ENCODE data around the gene PLB1.

PLB1 gene

DNA sequence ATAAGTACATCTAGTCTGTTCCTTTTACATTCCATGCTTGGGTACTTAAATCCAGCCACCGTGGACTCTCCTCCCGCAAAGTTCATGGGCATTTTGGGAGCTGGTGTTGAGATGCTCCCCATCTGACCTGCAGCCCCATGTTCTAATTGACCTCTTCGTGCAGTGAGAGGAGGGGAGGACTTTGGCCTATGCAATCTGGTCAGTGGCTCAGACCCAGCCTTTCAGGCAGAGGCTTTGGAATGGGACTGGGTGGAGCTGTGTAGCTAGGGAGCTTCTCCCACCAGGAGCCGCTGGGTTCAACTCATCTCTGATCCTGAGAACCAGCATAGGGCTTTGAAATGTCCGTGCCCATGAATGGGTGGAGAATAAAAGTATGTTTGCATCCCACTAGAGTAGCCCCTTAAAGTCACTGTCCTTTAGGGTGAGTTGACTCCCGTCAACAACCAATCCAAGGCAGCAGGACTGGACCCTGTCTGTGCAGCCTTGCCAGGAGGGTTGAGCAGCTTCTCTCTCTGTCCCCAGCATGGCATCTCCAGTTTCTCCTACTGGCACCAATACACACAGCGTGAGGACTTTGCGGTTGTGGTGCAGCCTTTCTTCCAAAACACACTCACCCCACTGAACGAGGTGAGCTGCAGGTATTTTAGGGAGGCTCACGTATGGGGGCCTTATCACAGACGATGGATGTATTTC is 135.8 kb downstream of the PLB1 start:
- H3K4me3 ChIP-seq (ENCODE audit: low read length), result no peak overlapping the region
- no peaks in the 10 kb centered on the region for H3K9me3 ChIP-seq (replicated peaks; ENCODE audit: low read length)
- no peaks in the 10 kb centered on the region for H3K27me3 ChIP-seq (ENCODE audit: control insufficient read depth, insufficient read depth, low read length)
- no peak overlapping the region for H3K4me2 ChIP-seq (ENCODE audit: low read length)
- no peaks in the 10 kb centered on the region for H3K36me3 ChIP-seq (ENCODE audit: insufficient read depth, low read length)
- no peak overlapping the region for H3K9ac ChIP-seq (ENCODE audit: low read depth, low read length)
- H3K4me1 ChIP-seq (ENCODE audit: control insufficient read depth, insufficient read depth, low read length), result peaks cover 49% of the 10 kb centered on the region

DNA sequence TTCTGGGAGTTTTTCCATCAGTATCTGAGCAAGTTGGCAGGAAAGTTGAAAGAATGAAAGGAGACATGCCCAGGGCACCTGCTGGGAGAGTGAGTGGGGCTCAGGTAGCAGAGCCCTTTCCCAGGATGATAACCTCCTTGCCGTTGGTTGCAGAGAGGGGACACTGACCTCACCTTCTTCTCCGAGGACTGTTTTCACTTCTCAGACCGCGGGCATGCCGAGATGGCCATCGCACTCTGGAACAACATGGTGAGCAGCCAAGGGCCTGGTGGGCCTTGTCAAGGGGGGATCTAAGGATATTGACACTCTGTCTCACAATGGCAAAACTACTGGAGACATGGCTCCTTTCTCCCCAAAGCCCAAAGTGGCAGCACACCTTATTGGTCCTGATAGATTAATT is 136.9 kb downstream of the PLB1 start:
- no peaks in the 10 kb centered on the region for H3K27me3 ChIP-seq (ENCODE audit: control insufficient read depth, insufficient read depth, low read length)
- no peaks in the 10 kb centered on the region for H3K36me3 ChIP-seq (ENCODE audit: insufficient read depth, low read length)
- H3K4me2 ChIP-seq (ENCODE audit: low read length), result no peak overlapping the region
- H3K9me3 ChIP-seq (replicated peaks; ENCODE audit: low read length), result no peaks in the 10 kb centered on the region
- H3K4me3 ChIP-seq (ENCODE audit: low read length), result no peak overlapping the region
- H3K4me1 ChIP-seq (ENCODE audit: control insufficient read depth, insufficient read depth, low read length), result peaks cover 47% of the 10 kb centered on the region
- no peak overlapping the region for H3K9ac ChIP-seq (ENCODE audit: low read depth, low read length)

DNA sequence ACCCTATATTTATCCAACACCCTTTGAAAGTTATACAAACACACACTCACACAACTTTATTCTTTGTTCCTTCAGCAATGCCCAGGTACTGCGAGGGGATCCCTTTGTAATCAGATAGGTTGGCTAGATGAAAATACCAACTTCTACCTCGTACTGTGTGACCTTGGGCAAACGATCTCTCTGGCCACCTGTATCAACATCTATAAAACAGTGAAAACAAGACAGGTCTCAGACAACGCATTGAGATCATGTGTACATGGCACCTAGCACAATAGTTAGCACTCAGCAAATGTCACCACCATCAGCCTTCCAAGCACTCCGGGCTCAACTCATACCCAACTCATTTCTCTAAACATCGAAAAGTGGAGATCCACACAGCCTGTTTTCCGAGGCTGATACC is 137.3 kb downstream of the PLB1 start:
- Histone ChIP-seq H3K27me3 (ENCODE audit: control insufficient read depth, insufficient read depth, low read length) (no peaks in the 10 kb centered on the region), H3K36me3 (ENCODE audit: insufficient read depth, low read length) (no peaks in the 10 kb centered on the region), H3K4me3 (ENCODE audit: low read length) (no peak overlapping the region), H3K9me3 (replicated peaks; ENCODE audit: low read length) (no peaks in the 10 kb centered on the region), H3K4me1 (ENCODE audit: control insufficient read depth, insufficient read depth, low read length) (peaks cover 47% of the 10 kb centered on the region), H3K4me2 (ENCODE audit: low read length) (peak overlapping the region; percentile 17), H3K9ac (ENCODE audit: low read depth, low read length) (peak overlapping the region; percentile 15)

DNA sequence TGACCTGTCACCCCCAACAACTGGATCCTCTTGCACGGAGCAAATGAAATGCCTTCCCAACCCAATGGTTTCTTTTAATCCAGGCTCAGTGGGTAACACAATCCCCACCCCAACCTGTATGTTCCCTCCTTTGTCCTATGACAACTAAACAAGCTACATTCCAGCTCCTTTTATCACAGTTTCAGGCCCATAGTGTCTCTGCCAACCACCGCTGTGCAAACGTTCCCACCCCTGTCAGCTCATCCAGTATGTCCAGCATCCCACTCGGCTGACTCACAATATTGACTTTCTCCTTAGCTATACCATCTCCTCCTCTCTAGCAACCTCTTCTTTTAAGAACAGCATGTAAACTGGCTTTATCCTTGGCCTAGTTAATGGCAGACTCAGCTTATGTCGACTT is 137.9 kb downstream of the PLB1 start:
- H3K9me3 ChIP-seq (replicated peaks; ENCODE audit: low read length), result no peaks in the 10 kb centered on the region
- H3K4me2 ChIP-seq (ENCODE audit: low read length), result peak overlapping the region; percentile 29
- H3K4me1 ChIP-seq (ENCODE audit: control insufficient read depth, insufficient read depth, low read length), result peaks cover 48% of the 10 kb centered on the region
- no peaks in the 10 kb centered on the region for H3K27me3 ChIP-seq (ENCODE audit: control insufficient read depth, insufficient read depth, low read length)
- H3K4me3 ChIP-seq (ENCODE audit: low read length), result no peak overlapping the region
- no peaks in the 10 kb centered on the region for H3K36me3 ChIP-seq (ENCODE audit: insufficient read depth, low read length)
- peak overlapping the region; percentile 43 for H3K9ac ChIP-seq (ENCODE audit: low read depth, low read length)

DNA sequence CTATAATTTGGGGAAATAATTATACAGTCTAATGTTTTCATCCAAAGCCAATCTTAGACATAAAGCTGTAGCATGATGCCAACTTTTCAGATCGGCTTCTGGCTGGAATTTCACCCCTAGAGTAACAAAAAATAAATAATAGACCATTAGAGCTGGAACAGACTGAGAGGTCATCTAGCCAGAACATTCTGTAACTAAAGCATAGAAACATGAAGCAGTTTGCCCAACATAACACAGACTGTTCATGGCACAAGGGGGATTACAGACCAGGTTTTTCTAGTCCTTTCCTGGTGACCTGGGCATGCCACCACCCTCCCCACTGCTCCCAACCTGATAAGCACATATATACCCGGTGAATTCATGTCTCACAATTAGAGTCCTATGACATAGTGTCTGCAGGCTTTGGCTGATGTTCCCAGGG is 139.3 kb downstream of the PLB1 start:
- Histone ChIP-seq H3K9ac (ENCODE audit: low read depth, low read length) (peak overlapping the region; percentile 43), H3K36me3 (ENCODE audit: insufficient read depth, low read length) (no peaks in the 10 kb centered on the region), H3K27me3 (ENCODE audit: control insufficient read depth, insufficient read depth, low read length) (no peaks in the 10 kb centered on the region), H3K4me3 (ENCODE audit: low read length) (no peak overlapping the region), H3K4me1 (ENCODE audit: control insufficient read depth, insufficient read depth, low read length) (peaks cover 48% of the 10 kb centered on the region), H3K4me2 (ENCODE audit: low read length) (peak overlapping the region; percentile 18), H3K9me3 (replicated peaks; ENCODE audit: low read length) (no peaks in the 10 kb centered on the region)

DNA sequence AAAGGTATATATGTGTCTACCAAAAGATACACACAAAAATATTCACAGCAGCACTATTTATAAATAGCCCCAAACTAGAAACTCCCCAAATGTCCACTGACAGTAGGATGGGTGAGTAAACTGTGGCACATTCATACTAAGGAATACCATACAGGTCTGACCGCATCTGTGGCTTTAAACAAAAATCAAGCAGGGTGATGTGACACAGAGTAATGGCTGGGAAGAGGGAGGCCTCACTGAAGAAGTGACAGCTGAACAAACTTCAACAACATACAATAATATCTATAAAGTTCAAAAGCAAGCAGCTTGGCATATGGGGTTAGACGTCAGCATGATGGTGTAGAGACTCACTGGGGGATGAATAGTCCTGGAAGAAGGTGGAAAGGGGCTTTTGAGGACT is 140.6 kb downstream of the PLB1 start:
- H3K9me3 ChIP-seq (replicated peaks; ENCODE audit: low read length), result no peaks in the 10 kb centered on the region
- peak overlapping the region; percentile 43 for H3K9ac ChIP-seq (ENCODE audit: low read depth, low read length)
- no peak overlapping the region for H3K4me2 ChIP-seq (ENCODE audit: low read length)
- no peaks in the 10 kb centered on the region for H3K36me3 ChIP-seq (ENCODE audit: insufficient read depth, low read length)
- H3K4me3 ChIP-seq (ENCODE audit: low read length), result no peak overlapping the region
- H3K4me1 ChIP-seq (ENCODE audit: control insufficient read depth, insufficient read depth, low read length), result peaks cover 48% of the 10 kb centered on the region
- H3K27me3 ChIP-seq (ENCODE audit: control insufficient read depth, insufficient read depth, low read length), result no peaks in the 10 kb centered on the region

DNA sequence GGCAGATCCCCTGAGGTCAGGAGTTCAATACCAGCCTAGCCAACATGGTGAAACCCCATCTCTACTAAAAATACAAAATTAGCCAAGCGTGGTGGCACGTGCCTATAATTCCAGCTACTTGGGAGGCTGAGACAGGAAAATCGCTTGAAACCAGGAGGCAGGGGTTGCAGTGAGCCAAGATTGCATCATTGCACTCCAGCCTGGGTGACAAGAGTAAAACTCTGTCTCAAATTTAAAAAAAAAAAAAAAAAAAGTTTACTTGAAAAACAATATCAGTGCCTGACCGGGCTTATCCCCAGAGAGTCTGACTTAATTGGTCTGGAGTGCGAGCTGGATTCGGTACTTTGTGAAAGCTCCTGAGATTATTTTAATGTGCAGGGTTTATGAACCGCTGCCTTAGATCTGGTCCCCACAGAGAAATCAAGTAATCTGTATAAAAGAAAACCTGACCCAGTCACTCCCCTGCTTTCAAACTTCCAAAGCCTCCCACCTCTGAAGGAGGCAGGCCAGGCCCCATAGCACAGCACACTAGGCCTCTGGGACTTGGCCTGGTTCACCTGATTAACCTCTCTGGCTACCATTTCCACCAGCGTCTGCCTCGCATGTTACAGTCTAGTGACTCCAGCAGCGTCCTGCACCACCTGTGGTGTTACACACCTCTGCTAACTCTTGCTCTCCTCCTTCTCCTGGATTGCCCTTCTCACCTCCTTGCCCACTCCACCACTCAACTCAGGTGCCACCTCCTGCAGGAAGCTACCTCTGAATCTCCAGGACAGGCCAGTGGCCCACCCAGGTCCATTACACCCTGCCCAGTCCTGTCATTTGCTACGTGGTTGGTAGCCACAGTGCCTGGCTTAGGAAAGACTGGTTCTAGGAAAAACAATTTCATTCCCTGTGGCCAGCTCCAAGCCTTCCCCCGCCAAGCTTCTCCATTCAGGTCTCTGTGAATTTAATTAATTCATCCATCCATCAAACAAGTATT is 141.5 kb downstream of the PLB1 start:
- H3K4me3 ChIP-seq (ENCODE audit: low read length), result no peak overlapping the region
- H3K36me3 ChIP-seq (ENCODE audit: insufficient read depth, low read length), result no peaks in the 10 kb centered on the region
- H3K4me2 ChIP-seq (ENCODE audit: low read length), result no peak overlapping the region

DNA sequence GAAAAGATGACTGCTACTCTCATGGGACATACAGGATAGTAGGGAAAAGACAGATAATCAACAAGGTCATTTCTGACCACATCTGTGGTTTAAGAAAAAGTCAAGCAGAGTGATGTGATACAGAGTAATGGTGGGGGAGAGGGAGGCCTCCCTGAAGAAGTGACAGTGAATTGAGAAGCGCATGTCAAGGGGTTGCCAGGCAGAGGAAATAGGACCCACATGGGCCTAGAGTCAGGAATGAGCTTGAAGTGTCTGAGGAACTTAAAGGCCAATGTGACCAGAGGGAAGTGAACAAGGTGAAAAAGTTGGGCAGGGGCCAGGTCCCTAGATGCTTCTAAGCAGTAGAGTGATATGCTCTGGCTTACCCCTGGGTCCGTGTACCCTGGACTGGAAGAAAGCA is 142.2 kb downstream of the PLB1 start:
- no peak overlapping the region for H3K9ac ChIP-seq (ENCODE audit: low read depth, low read length)
- no peaks in the 10 kb centered on the region for H3K27me3 ChIP-seq (ENCODE audit: control insufficient read depth, insufficient read depth, low read length)
- H3K4me1 ChIP-seq (ENCODE audit: control insufficient read depth, insufficient read depth, low read length), result peaks cover 48% of the 10 kb centered on the region
- H3K36me3 ChIP-seq (ENCODE audit: insufficient read depth, low read length), result no peaks in the 10 kb centered on the region
- no peaks in the 10 kb centered on the region for H3K9me3 ChIP-seq (replicated peaks; ENCODE audit: low read length)
- no peak overlapping the region for H3K4me2 ChIP-seq (ENCODE audit: low read length)
- no peak overlapping the region for H3K4me3 ChIP-seq (ENCODE audit: low read length)

More for the DNA sequence above, 141.5 kb downstream of the PLB1 start:
- no peaks in the 10 kb centered on the region for H3K9me3 ChIP-seq (replicated peaks; ENCODE audit: low read length)
- peak overlapping the region; percentile 46 for H3K9ac ChIP-seq (ENCODE audit: low read depth, low read length)
- no peaks in the 10 kb centered on the region for H3K27me3 ChIP-seq (ENCODE audit: control insufficient read depth, insufficient read depth, low read length)
- peaks cover 48% of the 10 kb centered on the region for H3K4me1 ChIP-seq (ENCODE audit: control insufficient read depth, insufficient read depth, low read length)

DNA sequence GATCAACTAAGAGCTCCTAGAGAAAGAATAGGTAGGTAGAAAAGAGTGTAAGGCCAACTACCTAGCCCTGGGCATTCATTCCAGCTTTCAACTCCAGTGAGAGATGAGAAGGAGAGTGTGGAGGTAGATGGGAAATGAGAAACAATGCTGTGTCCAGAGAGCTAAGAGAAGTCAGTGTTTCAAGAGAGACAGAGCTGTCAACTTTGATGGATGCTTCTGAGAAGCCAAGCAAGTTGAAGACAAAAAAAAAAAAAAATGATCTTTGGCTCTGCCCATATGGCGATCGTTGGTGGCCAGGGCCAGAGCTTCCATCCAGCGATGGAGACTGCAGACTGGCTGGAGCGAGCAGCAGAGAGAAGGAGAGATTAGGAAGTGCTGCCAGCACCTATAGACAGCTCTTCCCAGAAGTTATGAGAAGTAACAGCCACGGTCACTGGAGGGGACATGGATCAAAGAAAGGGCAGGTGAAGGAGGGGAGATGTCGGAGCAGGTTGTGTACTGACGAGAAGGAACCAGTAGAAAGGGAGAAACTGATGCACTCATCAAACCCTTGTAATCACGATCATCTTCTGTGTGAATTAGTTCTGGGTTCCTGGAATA is 143.3 kb downstream of the PLB1 start:
- no peak overlapping the region for H3K4me2 ChIP-seq (ENCODE audit: low read length)
- H3K9me3 ChIP-seq (replicated peaks; ENCODE audit: low read length), result no peaks in the 10 kb centered on the region
- H3K9ac ChIP-seq (ENCODE audit: low read depth, low read length), result no peak overlapping the region
- H3K36me3 ChIP-seq (ENCODE audit: insufficient read depth, low read length), result no peaks in the 10 kb centered on the region
- no peaks in the 10 kb centered on the region for H3K27me3 ChIP-seq (ENCODE audit: control insufficient read depth, insufficient read depth, low read length)
- H3K4me3 ChIP-seq (ENCODE audit: low read length), result no peak overlapping the region
- peaks cover 49% of the 10 kb centered on the region for H3K4me1 ChIP-seq (ENCODE audit: control insufficient read depth, insufficient read depth, low read length)

DNA sequence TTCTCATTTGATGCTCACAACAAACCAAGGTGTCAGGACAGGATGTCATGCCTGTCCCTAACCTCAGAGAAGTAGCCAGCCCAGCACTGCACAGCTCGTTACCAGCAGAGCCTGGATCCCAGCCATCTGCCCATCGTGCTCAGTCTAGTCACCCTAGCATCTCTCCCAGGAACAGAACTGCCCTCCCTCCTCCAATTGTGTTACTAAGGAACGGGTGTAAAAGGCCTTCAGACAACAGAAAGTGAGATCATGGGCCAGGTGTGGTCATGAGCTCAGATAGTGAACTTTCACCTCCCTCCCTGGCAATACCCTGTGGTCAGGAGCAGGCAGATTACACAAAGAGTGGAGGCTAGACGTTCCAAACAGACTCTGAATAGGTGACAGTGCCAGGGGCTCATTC is 144.0 kb downstream of the PLB1 start:
- Histone ChIP-seq H3K36me3 (ENCODE audit: insufficient read depth, low read length) (no peaks in the 10 kb centered on the region), H3K4me3 (ENCODE audit: low read length) (no peak overlapping the region), H3K9ac (ENCODE audit: low read depth, low read length) (no peak overlapping the region), H3K9me3 (replicated peaks; ENCODE audit: low read length) (no peaks in the 10 kb centered on the region), H3K27me3 (ENCODE audit: control insufficient read depth, insufficient read depth, low read length) (no peaks in the 10 kb centered on the region), H3K4me2 (ENCODE audit: low read length) (no peak overlapping the region), H3K4me1 (ENCODE audit: control insufficient read depth, insufficient read depth, low read length) (peaks cover 49% of the 10 kb centered on the region)

DNA sequence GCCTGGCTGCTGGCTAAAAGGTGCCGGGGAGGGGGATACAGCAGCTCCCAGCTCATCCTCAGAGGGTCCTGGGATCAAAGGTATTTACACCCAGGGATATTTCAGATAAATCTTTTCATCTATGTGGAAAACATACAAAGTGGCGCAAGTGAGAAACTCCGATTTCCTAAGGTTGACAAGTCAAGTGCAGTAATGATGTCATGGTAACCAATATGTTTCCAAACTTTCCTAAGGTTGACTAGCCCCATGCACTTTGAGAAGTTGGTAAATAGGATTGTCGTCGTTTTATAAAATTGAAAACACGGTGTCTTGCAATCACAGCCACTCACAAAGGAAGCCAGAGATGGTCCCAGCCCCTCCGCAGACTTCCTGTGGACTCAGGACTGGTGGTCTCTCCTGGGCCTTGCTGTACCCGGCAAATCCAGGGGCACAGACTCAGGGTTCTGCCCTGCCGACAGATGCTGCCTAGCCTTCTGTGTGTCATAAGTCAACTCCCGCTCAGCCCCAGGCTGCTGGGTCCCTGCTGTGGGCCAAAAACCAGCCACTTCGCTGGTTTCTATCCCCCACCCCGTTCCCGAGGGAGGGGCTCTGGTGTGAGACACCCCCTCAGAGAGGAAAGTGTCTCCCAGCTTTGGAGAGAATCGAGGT is 144.5 kb downstream of the PLB1 start:
- no peak overlapping the region for H3K4me2 ChIP-seq (ENCODE audit: low read length)
- H3K27me3 ChIP-seq (ENCODE audit: control insufficient read depth, insufficient read depth, low read length), result no peaks in the 10 kb centered on the region
- no peaks in the 10 kb centered on the region for H3K36me3 ChIP-seq (ENCODE audit: insufficient read depth, low read length)
- H3K4me3 ChIP-seq (ENCODE audit: low read length), result no peak overlapping the region
- H3K4me1 ChIP-seq (ENCODE audit: control insufficient read depth, insufficient read depth, low read length), result peaks cover 49% of the 10 kb centered on the region
- H3K9me3 ChIP-seq (replicated peaks; ENCODE audit: low read length), result no peaks in the 10 kb centered on the region
- H3K9ac ChIP-seq (ENCODE audit: low read depth, low read length), result no peak overlapping the region
